ENCODE results near the gene STXBP1. TPM values are rescaled to one million over a fixed set of nuclear protein-coding genes. Genes with fewer than 3 reads are reported as not detected.

The STXBP1 gene
- total and polyA plus RNA-seq, 2 donors (not counting 3 experiments of a cell fraction or from before 2014, with no cell fraction given), result 18.8 to 51.3 TPM

DNA sequence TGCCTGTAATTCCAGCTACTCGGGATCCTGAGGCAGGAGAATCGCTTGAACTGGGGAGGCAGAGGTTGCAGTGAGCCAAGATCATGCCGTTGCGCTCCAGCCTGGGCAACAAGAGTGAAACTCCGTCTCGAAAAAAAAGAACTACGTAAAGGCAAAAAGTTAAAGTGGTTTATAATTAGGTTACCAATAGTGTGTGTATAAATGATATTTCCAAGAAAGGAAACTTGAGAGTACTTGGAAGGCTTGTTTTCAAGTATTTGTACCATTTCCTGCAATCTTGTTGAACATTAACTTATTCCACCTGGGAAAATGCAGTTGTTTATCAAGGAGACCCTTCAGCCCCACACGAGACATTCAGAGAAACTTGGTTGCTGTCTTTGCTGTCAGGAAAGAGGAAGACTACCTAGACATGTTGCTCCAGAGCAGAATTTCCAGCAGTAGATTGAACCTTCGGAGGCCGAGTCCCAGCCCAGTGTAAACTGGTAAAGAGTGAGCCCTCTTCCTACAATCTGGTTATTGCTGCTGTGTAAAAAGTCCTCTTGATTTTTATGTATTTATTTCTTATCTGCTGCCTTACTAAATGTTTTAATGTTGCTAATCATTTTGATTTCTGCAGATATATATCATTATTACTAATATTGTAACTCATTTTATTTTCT, 30.1 kb downstream of the STXBP1 start:
- no peak overlapping the region for H3K9ac ChIP-seq (replicated peaks; ENCODE audit: extremely low read depth, insufficient read depth, low read length)

More for the DNA sequence above, 30.1 kb downstream of the STXBP1 start:
- Histone ChIP-seq H3K79me2 (ENCODE audit: control insufficient read depth, insufficient read depth, low read length) (no peaks in the 10 kb centered on the region), H3K9me1 (replicated peaks; ENCODE audit: control insufficient read depth, extremely low read depth, insufficient read depth, low read length) (no peaks in the 10 kb centered on the region), H3K4me2 (ENCODE audit: insufficient read depth, low read length) (peak overlapping the region; percentile 18), H3K9me3 (replicated peaks; ENCODE audit: control insufficient read depth, insufficient read depth, low read length) (no peaks in the 10 kb centered on the region), H3K27me3 (ENCODE audit: control insufficient read depth in 2 of 2, insufficient read depth in 2 of 2, low read length in 2 of 2) (no peaks in the 10 kb centered on the region), H3K4me3 (replicated peaks in 1 of 3; ENCODE audit: insufficient read depth in 1 of 3, low read depth in 1 of 3, low read length in 3 of 3) (no peak overlapping the region), H2AFZ (ENCODE audit: low read depth, low read length) (no peak overlapping the region), H3K27ac (ENCODE audit: insufficient read depth, low read depth, low read length) (no peak overlapping the region), H3K36me3 (ENCODE audit: control insufficient read depth in 2 of 2, extremely low read depth in 1 of 2, insufficient read depth in 2 of 2, low read length in 2 of 2) (no peaks in the 10 kb centered on the region), H4K20me1 (replicated peaks; ENCODE audit: control insufficient read depth, extremely low read depth, insufficient read depth, low read length) (no peaks in the 10 kb centered on the region), H3K4me1 (ENCODE audit: control insufficient read depth, extremely low read depth, insufficient read depth, low read length) (peaks cover 11% of the 10 kb centered on the region)
- TF ChIP-seq EZH2 (IDR thresholded peaks at IDR 0.05; ENCODE audit: borderline replicate concordance, low read depth, low read length, severe bottlenecking), result no peak
- no peak for TF ChIP-seq POLR2A (IDR thresholded peaks at IDR 0.05; ENCODE audit: low read depth, low read length)
- TF ChIP-seq MYC (IDR thresholded peaks at IDR 0.05; ENCODE audit: low read depth, low read length), result no peak
- no peak for TF ChIP-seq JUN (IDR thresholded peaks at IDR 0.05; ENCODE audit: borderline replicate concordance, insufficient read depth, insufficient read length, low read depth)
- TF ChIP-seq, protein P1, sequence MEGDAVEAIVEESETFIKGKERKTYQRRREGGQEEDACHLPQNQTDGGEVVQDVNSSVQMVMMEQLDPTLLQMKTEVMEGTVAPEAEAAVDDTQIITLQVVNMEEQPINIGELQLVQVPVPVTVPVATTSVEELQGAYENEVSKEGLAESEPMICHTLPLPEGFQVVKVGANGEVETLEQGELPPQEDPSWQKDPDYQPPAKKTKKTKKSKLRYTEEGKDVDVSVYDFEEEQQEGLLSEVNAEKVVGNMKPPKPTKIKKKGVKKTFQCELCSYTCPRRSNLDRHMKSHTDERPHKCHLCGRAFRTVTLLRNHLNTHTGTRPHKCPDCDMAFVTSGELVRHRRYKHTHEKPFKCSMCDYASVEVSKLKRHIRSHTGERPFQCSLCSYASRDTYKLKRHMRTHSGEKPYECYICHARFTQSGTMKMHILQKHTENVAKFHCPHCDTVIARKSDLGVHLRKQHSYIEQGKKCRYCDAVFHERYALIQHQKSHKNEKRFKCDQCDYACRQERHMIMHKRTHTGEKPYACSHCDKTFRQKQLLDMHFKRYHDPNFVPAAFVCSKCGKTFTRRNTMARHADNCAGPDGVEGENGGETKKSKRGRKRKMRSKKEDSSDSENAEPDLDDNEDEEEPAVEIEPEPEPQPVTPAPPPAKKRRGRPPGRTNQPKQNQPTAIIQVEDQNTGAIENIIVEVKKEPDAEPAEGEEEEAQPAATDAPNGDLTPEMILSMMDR (IDR thresholded peaks at IDR 0.05; ENCODE audit: extremely low read depth in 1 of 2, insufficient read depth in 1 of 2, low read depth in 1 of 2, low read length in 2 of 2), result no peak
- TF ChIP-seq FOS (IDR thresholded peaks at IDR 0.05; ENCODE audit: borderline replicate concordance, insufficient read depth, low read length), result no peak
- TF ChIP-seq GATA2 (IDR thresholded peaks at IDR 0.05; ENCODE audit: insufficient read depth, insufficient read length, low read depth, low read length), result no peak
- DNase-seq (ENCODE audit: low read depth, low spot score), result peak; percentile 26
- BruUV-seq (replicated peaks), result no TSS peak
- intact Hi-C loops (cut with micrococcal nuclease) (no loop called here), dilution Hi-C loops (cut with MboI; ENCODE audit: extremely low pct_ligation_motif_present, low sequenced_read_pairs) (no loop called here)
- ChIA-PET POLR2A (no interaction called here), CTCF (no interaction called here)
- peak; percentile 55 for FAIRE-seq

Data from endothelial cell of umbilical vein (primary cell).